H54 (cell line): ENCODE data around the gene SAP130.
A peak's percentile ranks its signal among the peaks of the same experiment; 100 is the strongest.

Experiments used
- DNase-seq: peaks from one replicate; pipeline ENCODE4 v3.0.0; 2011; ENCODE audit warnings: low spot score, mixed read lengths; ENCODE audit not compliant: insufficient read length
- FAIRE-seq: peaks from 3 replicates; lab custom pipeline; 2011; peaks lifted over from hg19 to GRCh38; lab: Jason Lieb, UNC
- POLR2A ChIP-seq: IDR thresholded peaks from 2 replicates; pipeline ENCODE4 v1.6.1; 2011; ENCODE audit warnings: low read depth, mild to moderate bottlenecking, low read length

The SAP130 gene

DNA sequence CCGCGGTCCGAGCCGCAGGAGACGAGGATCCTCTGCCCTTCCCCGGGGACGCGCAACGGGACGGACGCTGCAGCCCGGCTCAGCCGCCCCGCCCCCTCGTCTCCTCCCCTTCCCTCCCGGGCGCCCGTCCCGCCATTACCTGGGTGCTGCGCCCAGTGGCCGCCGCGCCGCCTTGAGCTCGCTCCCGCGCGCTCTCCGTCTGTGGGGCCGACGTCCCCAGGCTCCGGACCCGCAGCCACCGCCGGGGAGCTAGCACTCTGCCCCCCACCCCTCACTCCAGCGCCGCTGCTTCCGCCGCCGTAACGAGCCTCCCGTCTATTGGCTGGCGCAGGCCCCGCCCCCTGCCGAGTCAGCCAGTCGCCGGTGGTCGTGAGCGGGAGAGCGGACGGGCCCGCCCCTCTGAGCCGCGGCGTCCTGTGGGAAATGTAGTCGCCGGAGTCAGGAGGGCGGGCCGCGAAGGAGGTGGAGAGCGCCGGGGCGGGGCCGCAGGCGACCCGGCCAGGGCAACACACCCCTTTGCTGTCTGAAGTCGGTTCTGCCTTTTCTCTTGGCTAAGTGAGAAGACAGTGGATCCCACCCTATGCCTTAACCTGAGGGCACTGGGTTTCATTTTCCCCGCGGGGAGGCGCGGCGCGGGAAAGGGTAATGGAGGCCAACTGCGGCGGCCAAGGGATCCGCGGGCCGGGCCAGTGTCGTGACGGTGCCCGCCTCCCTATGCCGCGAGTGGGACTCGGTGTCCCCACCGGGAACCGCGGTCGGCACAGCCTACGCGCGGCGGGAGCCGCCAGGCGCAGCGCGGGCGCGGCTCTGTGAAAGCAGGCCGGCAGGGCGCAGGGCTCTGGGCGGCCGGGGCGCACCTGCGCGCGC, at the start of gene SAP130:
Gene SAP130 (minus strand): TSS at position 259 of the 867 bp plus-strand sequence. CDS start 1,767 bp downstream, outside the sequence.
- TF ChIP-seq POLR2A: peak; percentile 48
- peak; percentile 95 for DNase-seq
- FAIRE-seq: no peak

DNA sequence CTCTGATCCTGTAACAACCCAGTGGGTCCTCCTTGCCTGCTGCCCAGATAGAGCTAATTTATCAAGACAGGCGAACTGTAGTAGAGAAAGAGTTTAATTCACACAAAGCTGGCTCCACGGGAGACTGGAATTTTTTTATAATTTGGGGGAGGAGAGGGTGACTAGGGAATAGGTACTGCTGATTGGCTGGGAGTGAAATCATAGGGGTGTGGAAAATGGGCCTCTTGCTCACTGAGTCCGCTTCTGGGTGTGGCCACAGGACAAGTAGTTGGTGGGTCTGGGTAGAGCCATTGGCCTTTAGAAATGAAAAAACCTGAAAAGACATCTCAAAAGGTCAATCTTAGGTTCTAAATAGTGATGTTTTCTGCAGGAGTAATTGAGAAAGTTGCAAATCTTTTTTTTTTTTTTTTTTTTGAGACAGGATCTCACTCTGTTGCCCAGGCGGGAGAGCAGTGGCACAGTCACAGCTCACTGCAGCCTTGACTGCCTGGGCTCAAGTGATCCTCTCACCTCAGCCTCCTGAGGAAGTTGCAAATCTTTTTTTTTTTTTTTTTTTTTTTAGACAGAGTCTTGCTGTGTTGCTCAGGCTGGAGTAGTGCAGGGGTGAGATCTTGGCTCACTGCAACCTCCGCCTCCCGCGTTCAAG, 48.7 kb upstream of the SAP130 start:
- DNase-seq (no peak), FAIRE-seq (no peak)
- TF ChIP-seq POLR2A: no peak

DNA sequence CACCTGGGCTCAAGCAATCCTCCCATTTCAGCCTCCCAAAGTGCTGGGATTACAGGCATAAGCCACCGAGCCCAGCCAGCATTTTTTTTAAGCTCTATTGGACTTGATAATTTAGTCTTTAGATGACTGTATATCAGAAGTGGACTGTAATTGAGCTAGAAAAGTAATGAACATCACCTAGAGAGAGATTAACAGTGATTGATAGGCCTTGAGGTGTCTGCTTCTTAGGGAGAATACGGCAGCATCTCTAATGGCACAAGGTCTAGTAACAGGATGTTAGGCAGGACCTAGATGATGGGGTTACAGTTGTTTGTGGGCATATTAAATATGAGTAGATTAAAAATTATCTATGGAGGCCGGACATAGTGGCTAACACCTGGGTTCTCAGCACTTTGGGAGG, 45.4 kb upstream of the SAP130 start:
- TF ChIP-seq POLR2A: no peak
- DNase-seq (no peak), FAIRE-seq (no peak)

DNA sequence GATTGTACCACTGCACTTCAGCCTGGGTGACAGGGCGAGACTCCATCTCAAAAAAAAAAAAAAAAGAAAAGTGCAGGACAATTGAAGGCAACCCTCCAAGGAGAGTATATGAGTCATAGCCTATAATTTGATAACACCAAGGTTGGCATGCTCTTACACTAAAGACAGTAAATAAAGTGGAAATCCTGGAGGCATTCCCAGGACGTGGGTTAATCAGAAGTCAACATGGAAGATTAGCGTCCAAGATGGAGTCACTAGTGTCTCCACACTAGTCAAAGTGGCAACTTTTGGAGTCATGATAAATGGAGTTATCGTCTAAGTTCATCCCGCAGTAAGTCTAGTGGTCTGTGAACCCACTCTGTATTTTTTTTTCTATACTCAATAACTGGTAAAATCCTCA, 41.9 kb upstream of the SAP130 start:
- no peak for TF ChIP-seq POLR2A
- FAIRE-seq (no peak), DNase-seq (no peak)

DNA sequence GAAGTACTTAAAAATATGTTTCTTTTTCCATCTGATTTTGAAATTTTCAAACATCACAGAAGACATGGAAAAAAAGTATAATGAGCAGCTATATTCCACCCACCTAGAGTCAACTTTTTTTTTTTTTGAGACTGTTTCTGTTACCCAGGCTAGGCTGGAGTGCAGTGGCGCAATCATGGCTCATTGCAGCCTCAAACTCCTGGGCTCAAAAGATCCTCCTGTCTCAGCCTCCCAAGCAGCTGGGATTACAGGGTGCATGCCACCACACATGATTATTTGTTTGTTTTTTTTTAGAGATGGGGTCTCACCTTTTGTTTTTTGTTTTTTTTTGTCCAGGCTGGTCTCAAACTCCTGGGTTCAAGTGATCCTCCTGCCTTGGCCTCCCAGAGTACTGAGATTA, 36.5 kb upstream of the SAP130 start:
- FAIRE-seq: no peak
- no peak for TF ChIP-seq POLR2A
- no peak for DNase-seq

DNA sequence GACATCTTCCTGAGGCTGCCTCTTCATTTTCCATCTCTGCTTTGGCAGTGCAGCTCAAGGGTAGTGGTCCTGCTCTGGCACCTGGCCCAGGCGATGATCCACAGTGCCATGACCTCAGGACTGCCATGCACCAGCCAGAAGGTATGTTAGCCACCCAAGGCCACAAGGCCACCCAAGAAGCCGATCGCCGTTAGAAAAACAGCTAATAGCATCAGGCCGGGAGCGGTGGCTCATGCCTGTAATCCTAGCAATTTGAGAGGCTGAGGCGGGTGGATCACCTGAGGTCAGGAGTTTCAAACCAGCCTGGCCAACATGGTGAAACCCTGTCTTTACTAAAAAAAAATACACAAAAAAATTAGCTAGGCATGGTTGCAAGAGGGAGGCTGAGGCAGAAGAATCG, 34.7 kb upstream of the SAP130 start:
- FAIRE-seq: no peak
- no peak for TF ChIP-seq POLR2A

DNA sequence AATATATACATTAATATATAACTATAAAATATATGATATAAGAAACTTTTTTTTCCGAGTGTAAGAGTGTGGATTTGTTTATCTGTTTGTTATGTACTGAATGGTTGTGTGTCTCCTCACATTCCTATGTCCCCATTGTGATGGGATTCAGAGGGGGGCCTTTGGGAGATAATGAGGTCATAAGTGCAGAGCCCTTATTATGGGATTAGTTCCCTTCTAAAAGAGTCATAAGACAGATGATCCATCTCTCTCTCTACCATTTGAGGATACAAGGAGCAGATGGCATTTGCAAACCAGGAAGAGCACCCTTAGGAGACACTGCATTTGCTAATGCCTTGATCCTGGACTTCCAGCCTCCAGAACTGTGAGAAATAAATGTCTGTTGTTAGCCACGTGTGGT, 30.3 kb upstream of the SAP130 start:
- no peak for DNase-seq
- no peak for FAIRE-seq

More for the DNA sequence above, 34.7 kb upstream of the SAP130 start:
- no peak for DNase-seq

DNA sequence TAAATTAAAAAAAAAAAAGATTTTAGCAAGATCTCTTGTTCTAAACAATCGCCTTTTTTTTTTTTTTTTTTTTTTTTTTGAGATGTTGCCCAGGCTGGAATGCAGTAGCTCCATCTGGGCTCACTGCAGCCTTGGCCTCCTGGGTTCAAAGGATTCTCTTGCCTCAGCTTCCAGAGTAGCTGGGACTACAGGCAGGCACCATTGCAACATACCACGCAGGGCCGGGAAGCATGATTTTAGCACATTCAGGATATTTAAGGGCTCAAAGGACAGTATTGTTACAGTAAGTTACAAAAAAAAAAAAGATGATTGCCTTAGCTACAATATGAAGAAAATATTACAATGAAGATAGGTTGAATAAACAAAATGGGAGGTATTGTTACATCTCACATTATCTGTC, 29.5 kb upstream of the SAP130 start:
- no peak for FAIRE-seq
- no peak for DNase-seq
- no peak for TF ChIP-seq POLR2A

More for the DNA sequence above, 30.3 kb upstream of the SAP130 start:
- no peak for TF ChIP-seq POLR2A

DNA sequence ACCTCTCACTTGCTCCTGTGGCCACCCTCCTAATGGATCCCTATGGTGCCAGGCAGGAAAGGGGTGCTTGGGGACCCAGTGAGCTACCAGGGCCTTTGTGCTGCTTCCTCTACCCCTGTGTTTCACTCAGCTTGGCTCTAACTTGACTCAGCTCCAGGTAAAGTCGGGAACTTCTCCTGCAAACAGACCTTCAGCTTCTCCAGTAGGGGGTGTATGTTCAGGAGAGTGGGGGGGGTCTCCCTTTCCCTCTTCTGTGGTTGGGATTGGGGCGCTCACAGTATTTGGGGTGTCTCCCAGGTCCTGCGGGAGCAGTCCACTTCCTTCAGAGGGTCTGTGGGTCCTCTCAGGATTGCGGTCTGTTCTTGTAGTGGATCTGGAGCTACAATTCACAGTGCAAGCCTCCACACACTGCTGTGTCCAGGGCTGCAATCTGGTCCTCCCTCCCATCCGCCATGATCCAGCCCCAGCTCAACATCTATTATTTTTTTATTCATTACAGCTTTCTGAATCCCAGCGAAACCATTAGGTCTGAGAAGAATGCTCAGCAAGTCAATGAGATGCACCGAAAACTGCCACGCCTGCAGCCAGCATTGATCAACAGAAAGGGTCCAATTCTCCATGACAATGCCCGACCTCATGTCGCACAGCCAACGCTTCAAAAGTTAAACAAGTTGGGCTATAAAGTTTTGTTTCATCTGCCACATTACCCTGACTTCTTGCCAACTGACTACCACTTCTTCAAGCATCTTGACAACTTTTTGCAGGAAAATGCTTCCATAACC, 26.4 kb upstream of the SAP130 start:
- FAIRE-seq: no peak
- no peak for TF ChIP-seq POLR2A
- no peak for DNase-seq

DNA sequence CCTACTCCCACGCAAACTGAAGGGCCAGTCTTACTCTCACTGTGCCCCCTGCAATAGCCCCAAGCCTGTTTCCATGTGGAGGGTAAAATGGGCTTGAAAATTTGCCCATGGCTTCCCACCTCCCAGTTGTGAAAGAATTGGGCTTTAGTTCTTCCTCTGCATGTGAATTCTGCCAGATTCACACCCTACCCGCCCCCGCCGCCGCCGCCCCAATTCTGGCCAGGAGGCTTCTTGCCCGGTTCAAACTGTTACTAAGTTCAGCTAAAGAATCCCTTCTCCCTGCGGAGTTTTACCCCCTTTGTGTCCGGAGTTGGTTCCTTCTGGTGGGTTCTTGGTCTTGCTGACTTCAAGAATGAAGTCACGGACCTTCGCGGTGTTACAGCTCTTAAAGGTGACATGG, 25.5 kb upstream of the SAP130 start:
- TF ChIP-seq POLR2A: no peak
- no peak for DNase-seq
- FAIRE-seq: no peak

DNA sequence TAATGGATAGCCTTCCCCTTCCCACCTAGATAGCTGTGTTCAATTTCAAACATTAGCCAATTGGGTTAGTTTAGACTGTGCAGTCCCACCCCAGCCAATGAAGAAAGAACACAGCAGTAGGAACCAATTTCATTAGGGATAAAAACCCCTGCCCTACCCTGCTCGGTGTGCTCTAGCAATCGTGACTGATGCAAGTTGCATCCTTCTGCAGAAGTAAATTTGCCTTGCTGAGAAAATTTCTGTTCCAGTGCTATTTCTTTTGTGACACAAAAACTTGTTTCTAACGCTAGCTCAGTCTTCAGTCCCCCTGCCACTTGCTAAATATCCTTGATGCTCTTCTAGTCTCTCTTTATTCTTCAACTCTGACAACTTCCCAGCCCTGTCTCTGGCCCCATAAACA, 15.2 kb upstream of the SAP130 start:
- FAIRE-seq (no peak), DNase-seq (no peak)
- no peak for TF ChIP-seq POLR2A

DNA sequence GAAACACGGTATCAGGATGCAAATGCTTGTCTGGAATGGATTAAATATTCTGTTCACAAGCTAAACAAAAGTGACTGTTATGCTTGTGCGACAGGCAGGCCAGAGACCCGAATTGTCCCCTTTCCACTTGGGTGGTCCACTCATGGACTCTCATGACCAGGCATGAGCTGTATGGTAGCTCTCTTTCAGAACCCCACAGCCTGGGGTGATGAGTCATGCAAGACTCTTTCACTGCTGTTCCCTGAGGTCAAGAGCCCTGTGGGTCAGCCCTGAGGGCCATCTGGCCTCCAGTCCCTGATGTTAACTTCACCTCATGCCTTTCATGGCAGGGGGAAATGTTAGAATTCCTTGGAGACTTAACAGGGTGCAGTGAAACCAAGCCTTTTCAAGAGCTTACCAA, 13.7 kb upstream of the SAP130 start:
- no peak for TF ChIP-seq POLR2A
- DNase-seq (no peak), FAIRE-seq (no peak)

DNA sequence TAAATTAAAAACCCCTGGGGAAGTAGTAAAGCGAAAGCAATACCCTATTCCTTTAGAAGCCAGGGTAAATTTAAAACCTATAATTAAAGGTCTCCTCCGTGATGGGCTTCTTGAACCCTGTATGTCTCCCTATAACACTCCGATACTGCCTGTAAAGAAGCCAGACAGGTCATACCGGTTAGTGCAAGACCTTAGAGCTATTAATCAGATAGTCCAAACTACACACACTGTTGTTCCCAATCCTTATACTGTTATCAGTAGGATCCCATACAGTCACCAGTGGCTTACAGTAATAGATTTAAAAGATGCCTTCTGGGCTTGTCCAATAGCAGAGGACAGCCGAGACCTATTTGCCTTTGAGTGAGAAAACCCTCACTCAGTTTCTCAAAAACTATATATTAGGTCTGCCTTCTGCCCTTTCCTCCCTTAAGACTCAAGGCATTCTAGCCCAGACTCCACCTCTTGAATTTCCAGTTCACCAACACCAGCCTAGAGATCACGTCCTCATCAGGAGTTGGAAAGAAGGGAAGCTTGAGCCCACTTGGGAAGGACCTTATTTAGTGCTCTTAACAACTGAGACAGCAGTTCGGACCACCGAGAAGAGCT, 12.4 kb upstream of the SAP130 start:
- no peak for FAIRE-seq
- DNase-seq: no peak
- TF ChIP-seq POLR2A: no peak

DNA sequence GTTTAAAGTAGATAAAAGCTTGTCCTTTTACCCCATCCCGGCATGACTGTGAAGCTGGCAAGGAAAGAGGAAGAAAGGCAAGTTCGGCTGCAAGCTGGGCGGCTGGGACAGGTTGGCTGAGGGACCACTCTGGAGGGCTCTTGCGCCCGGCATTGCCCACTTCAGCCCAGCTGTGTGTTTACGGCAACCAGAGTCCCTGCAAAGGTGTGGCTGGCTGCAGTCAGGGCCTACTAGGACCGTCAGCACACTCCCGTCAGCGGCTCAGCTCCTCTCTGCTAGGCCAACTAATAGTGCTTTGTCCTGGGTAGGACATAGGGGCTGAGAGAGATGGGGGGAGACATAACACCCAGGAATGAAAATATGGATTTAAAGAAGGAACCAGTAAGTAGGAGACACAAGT, 11.7 kb upstream of the SAP130 start:
- TF ChIP-seq POLR2A: no peak
- no peak for DNase-seq
- no peak for FAIRE-seq

DNA sequence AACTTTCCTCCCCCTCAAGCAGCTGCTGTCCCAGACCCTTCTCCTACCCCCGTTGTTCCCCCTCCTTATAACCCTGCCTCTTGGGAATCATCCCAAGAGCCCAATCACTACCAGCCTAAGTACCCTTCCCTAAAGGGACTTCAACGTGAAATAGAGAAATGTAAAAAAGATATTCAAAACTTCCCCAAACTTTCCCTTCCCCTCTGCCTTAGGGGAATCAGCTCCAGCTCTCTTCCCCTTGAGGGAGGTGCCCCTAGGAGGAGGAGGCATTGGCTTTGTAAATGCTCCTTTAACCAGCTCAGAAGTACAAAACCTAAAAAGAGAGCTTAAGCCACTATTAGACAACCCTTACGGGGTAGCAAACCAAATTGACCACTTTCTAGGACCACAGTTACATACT, 10.6 kb upstream of the SAP130 start:
- DNase-seq (no peak), FAIRE-seq (no peak)

More for the DNA sequence above, 10.6 kb upstream of the SAP130 start:
- no peak for TF ChIP-seq POLR2A
